ENCODE measurements around the gene ZSCAN12.

GRCh38 chr6:28436404-28436803, 36.9 kb upstream of the ZSCAN12 start:
- TF ChIP-seq EP300 (IDR thresholded peaks at IDR 0.05; ENCODE audit: borderline replicate concordance) (no peak), RAD21 (IDR thresholded peaks at IDR 0.05; ENCODE audit: low read depth) (no peak)

Data from Ishikawa (cell line).